Neural cell (in vitro differentiated cells): ENCODE results near the gene CMPK2. TPM values are rescaled to one million over a fixed set of nuclear protein-coding genes. Genes with fewer than 3 reads are reported as not detected.

ENCODE experiments used
- polyA plus RNA-seq: library from polyadenylated mRNA; depleted of rRNA; stranded (reverse); fragments of >200 nt; gene quantifications from 2 replicates; pipeline ENCODE4 v1.2.3, GENCODE V29; 2014

The CMPK2 gene
- polyA plus RNA-seq, 1 donor from 2014 or later: 6.5 TPM

Other genes starting within 250 kb of the CMPK2 start
- 0.16 and 1.2 TPM in 2 replicates for gene RSAD2, start 11.9 kb upstream of the CMPK2 start, polyA plus RNA-seq
- gene RNF144A, start 51.5 kb upstream of the CMPK2 start, polyA plus RNA-seq: 26.9 and 27.8 TPM in 2 replicates